DND-41 (cell line): ENCODE measurements around the gene NTS.

Experiments used
- EZH2 ChIP-seq: IDR thresholded peaks from 3 replicates; pipeline ENCODE4 v1.6.1; 2012; ENCODE audit warnings: borderline replicate concordance, low read depth, mild to moderate bottlenecking, moderate library complexity, low read length, inconsistent platforms; ENCODE audit not compliant: severe bottlenecking
- TF ChIP-seq, protein P1 (sequence below): IDR thresholded peaks from 2 replicates; pipeline ENCODE4 v1.5.1; 2012; ENCODE audit warnings: borderline replicate concordance, low read length, moderate library complexity, mild to moderate bottlenecking; ENCODE audit not compliant: poor library complexity, severe bottlenecking; ENCODE audit errors: extremely low read depth

DNA sequence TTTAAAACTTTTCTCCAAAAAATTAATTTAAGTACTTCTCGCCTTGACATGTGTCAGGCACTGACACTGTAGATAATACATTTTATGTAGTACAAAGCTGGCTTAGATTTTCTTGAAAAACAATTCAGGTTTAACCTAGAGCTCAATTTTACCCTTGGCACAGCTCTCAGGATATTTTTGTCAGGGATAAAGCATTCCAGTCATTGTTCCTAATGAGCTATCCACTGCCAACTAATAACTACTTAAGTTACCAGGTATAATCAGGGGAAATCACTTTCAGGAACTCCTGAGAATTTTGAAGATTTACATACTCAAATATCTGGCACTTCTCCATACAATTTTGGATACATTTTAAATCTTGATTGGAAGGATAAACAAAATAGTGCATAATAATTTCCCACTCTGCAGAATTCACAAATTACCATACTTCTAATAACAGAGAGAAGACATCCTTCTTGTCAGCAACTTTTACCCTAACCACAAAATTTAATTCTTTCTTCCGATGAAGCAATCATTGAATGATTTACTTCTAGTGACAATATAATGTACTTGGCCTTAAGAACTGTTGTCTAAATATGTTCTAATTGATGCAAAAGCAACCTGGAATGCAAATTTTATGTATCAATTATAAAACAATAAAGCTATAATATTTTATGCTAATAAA lies 42.6 kb upstream of the NTS start:
- TF ChIP-seq, protein P1, sequence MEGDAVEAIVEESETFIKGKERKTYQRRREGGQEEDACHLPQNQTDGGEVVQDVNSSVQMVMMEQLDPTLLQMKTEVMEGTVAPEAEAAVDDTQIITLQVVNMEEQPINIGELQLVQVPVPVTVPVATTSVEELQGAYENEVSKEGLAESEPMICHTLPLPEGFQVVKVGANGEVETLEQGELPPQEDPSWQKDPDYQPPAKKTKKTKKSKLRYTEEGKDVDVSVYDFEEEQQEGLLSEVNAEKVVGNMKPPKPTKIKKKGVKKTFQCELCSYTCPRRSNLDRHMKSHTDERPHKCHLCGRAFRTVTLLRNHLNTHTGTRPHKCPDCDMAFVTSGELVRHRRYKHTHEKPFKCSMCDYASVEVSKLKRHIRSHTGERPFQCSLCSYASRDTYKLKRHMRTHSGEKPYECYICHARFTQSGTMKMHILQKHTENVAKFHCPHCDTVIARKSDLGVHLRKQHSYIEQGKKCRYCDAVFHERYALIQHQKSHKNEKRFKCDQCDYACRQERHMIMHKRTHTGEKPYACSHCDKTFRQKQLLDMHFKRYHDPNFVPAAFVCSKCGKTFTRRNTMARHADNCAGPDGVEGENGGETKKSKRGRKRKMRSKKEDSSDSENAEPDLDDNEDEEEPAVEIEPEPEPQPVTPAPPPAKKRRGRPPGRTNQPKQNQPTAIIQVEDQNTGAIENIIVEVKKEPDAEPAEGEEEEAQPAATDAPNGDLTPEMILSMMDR = no peak
- no peak for TF ChIP-seq EZH2
